T-helper 9 cell (primary cell): ENCODE measurements around the gene ADIPOR2.
"Not testable (repeated sequence)": the region's sequence is repeated elsewhere in the genome, so short reads cannot be mapped to it uniquely, and the experiment has no call there.

ENCODE experiments used
- DNase-seq: peaks from one replicate; pipeline ENCODE4 v3.0.0-alpha.2; 2020

The ADIPOR2 gene

GRCh38 chr12:1816730-1817348 is 126.0 kb downstream of the ADIPOR2 start:
- no peak for DNase-seq

- DNase-seq = not testable (repeated sequence)
These were observed 127.1 kb downstream of the ADIPOR2 start for GRCh38 chr12:1817928-1818327.

- no peak for DNase-seq
These were observed 128.2 kb downstream of the ADIPOR2 start for GRCh38 chr12:1819050-1819449.

GRCh38 chr12:1819571-1819970 is 128.7 kb downstream of the ADIPOR2 start:
- no peak for DNase-seq

- DNase-seq = no peak
These were observed 129.5 kb downstream of the ADIPOR2 start, which contains the start of gene LRTM2 for GRCh38 chr12:1820191-1820895. Gene LRTM2, plus strand, starts transcription at chr12:1820565. Its CDS starts 7,584 bp downstream, at chr12:1828149.

GRCh38 chr12:1820896-1821291 is 130.0 kb downstream of the ADIPOR2 start:
- no peak for DNase-seq

- DNase-seq = no peak
These were observed 130.9 kb downstream of the ADIPOR2 start for GRCh38 chr12:1821805-1822204.

GRCh38 chr12:1822699-1823098 is 131.8 kb downstream of the ADIPOR2 start:
- no peak for DNase-seq

- DNase-seq = no peak
These were observed 132.4 kb downstream of the ADIPOR2 start for GRCh38 chr12:1823237-1823636.

- no peak for DNase-seq
These were observed 134.7 kb downstream of the ADIPOR2 start for GRCh38 chr12:1825382-1826102.

GRCh38 chr12:1826401-1826800 is 135.5 kb downstream of the ADIPOR2 start:
- DNase-seq = no peak

GRCh38 chr12:1826867-1827705 is 136.2 kb downstream of the ADIPOR2 start:
- DNase-seq = no peak

- no peak for DNase-seq
These were observed 137.2 kb downstream of the ADIPOR2 start for GRCh38 chr12:1827826-1828805.

- DNase-seq = no peak
These were observed 138.0 kb downstream of the ADIPOR2 start for GRCh38 chr12:1828856-1829255.

- DNase-seq = no peak
These were observed 138.5 kb downstream of the ADIPOR2 start for GRCh38 chr12:1829306-1829900.

- DNase-seq = no peak
These were observed 139.6 kb downstream of the ADIPOR2 start for GRCh38 chr12:1830401-1830845.

- no peak for DNase-seq
These were observed 140.4 kb downstream of the ADIPOR2 start for GRCh38 chr12:1830981-1831963.

- no peak for DNase-seq
These were observed 142.1 kb downstream of the ADIPOR2 start for GRCh38 chr12:1832801-1833595.

GRCh38 chr12:1833596-1834028 is 142.7 kb downstream of the ADIPOR2 start:
- DNase-seq = no peak
